Osteocyte (in vitro differentiated cells): Measurements from ENCODE around the gene WDSUB1. TPM values are rescaled to one million over a fixed set of nuclear protein-coding genes. Genes with fewer than 3 reads are reported as not detected.

ENCODE experiments used
- DNase-seq: peaks from one replicate; pipeline ENCODE4 v3.0.0; 2021; ENCODE audit warnings: mixed read lengths; ENCODE audit not compliant: unreplicated experiment; ENCODE audit errors: extremely low spot score
- H3K27ac Mint-ChIP-seq: one replicate; pipeline ENCODE4 v1.8.0; 2021; ENCODE audit warnings: mild to moderate bottlenecking, mixed read lengths; ENCODE audit not compliant: unreplicated experiment
- H3K27me3 Mint-ChIP-seq: one replicate; pipeline ENCODE4 v1.8.0; 2021; ENCODE audit warnings: mixed read lengths; ENCODE audit not compliant: unreplicated experiment
- H3K36me3 Mint-ChIP-seq: one replicate; pipeline ENCODE4 v1.8.0; 2021; ENCODE audit warnings: mixed read lengths; ENCODE audit not compliant: unreplicated experiment
- H3K4me1 Mint-ChIP-seq: one replicate; pipeline ENCODE4 v1.8.0; 2021; ENCODE audit warnings: mixed read lengths; ENCODE audit not compliant: unreplicated experiment
- H3K4me3 Mint-ChIP-seq: one replicate; pipeline ENCODE4 v1.8.0; 2021; ENCODE audit warnings: mild to moderate bottlenecking, moderate library complexity, mixed read lengths; ENCODE audit not compliant: unreplicated experiment
- H3K9me3 Mint-ChIP-seq: one replicate; pipeline ENCODE4 v1.8.0; 2021; ENCODE audit warnings: mixed read lengths; ENCODE audit not compliant: unreplicated experiment
- CTCF ChIP-seq: fragments of 200-600 bp; sonication (generic); IDR thresholded peaks from 2 replicates; pipeline ENCODE4 v1.5.0; 2021; ENCODE audit warnings: antibody characterized with exemption, mild to moderate bottlenecking, moderate library complexity
- total RNA-seq: library from RNA; stranded (reverse); gene quantifications from 2 replicates; pipeline ENCODE4 v1.2.1, GENCODE V29; 2021

The WDSUB1 gene
- total RNA-seq, 1 donor from 2014 or later, result 14.7 TPM

- H3K27me3 Mint-ChIP-seq, result no peaks in the 10 kb centered on the region
- no peak for DNase-seq
- no peak overlapping the region for H3K4me3 Mint-ChIP-seq
- peaks cover 54% of the 10 kb centered on the region for H3K36me3 Mint-ChIP-seq
- H3K9me3 Mint-ChIP-seq, result no peaks in the 10 kb centered on the region
- no peaks in the 10 kb centered on the region for H3K4me1 Mint-ChIP-seq
- no peak for TF ChIP-seq CTCF
- no peak overlapping the region for H3K27ac Mint-ChIP-seq
These were observed 68.8 kb downstream of the WDSUB1 start for GRCh38 chr2:159217676-159218075.

- Mint-ChIP-seq H3K27me3 (no peaks in the 10 kb centered on the region), H3K4me1 (peaks cover 22% of the 10 kb centered on the region), H3K27ac (no peak overlapping the region), H3K4me3 (no peak overlapping the region), H3K36me3 (peaks cover 46% of the 10 kb centered on the region), H3K9me3 (no peaks in the 10 kb centered on the region)
- no peak for DNase-seq
- no peak for TF ChIP-seq CTCF
These were observed 71.4 kb downstream of the WDSUB1 start for GRCh38 chr2:159215116-159215515.

- peaks cover 46% of the 10 kb centered on the region for H3K36me3 Mint-ChIP-seq
- TF ChIP-seq CTCF, result no peak
- DNase-seq, result no peak
- H3K9me3 Mint-ChIP-seq, result no peaks in the 10 kb centered on the region
- peaks cover 29% of the 10 kb centered on the region for H3K4me1 Mint-ChIP-seq
- H3K27me3 Mint-ChIP-seq, result no peaks in the 10 kb centered on the region
- no peak overlapping the region for H3K27ac Mint-ChIP-seq
- H3K4me3 Mint-ChIP-seq, result no peak overlapping the region
These were observed 72.1 kb downstream of the WDSUB1 start for GRCh38 chr2:159214325-159214865.

GRCh38 chr2:159213296-159213695, 73.2 kb downstream of the WDSUB1 start:
- Mint-ChIP-seq H3K27me3 (no peaks in the 10 kb centered on the region), H3K36me3 (peaks cover 39% of the 10 kb centered on the region), H3K4me1 (peaks cover 32% of the 10 kb centered on the region), H3K4me3 (no peak overlapping the region), H3K9me3 (no peaks in the 10 kb centered on the region), H3K27ac (no peak overlapping the region)
- no peak for DNase-seq
- no peak for TF ChIP-seq CTCF

GRCh38 chr2:159211447-159212396, 74.8 kb downstream of the WDSUB1 start:
- Mint-ChIP-seq H3K27ac (peak overlapping the region; percentile 81), H3K36me3 (peaks cover 30% of the 10 kb centered on the region), H3K9me3 (no peaks in the 10 kb centered on the region), H3K4me3 (peak overlapping the region; percentile 51), H3K4me1 (peaks cover 32% of the 10 kb centered on the region), H3K27me3 (no peaks in the 10 kb centered on the region)
- DNase-seq, result no peak
- peak; percentile 34 for TF ChIP-seq CTCF
